OCI-LY7 (cell line): ENCODE data around the gene TACR2. TPM values are rescaled to one million over a fixed set of nuclear protein-coding genes. Genes with fewer than 3 reads are reported as not detected.

ENCODE experiments used
- BruUV-seq: library from RNA; stranded (reverse); fragments of 400-500 nt; replicated peaks from 2 replicates; lab custom pipeline; 2021; lab: Mats Ljungman, UMichigan
- CTCF ChIA-PET: fragments of 300-600 bp; sonication (Branson Sonifier 250); formaldehyde crosslinking; loops from one replicate; lab custom pipeline; 2022; ENCODE audit warnings: antibody characterized with exemption; ENCODE audit not compliant: unreplicated experiment; lab: Charles Lee
- POLR2A ChIA-PET: fragments of 300-600 bp; sonication (Branson Sonifier 250); formaldehyde crosslinking; loops from one replicate; lab custom pipeline; 2022; ENCODE audit warnings: antibody characterized with exemption; lab: Charles Lee
- DNase-seq: peaks from one replicate; pipeline ENCODE4 v3.0.0-alpha.2; 2015; ENCODE audit warnings: low spot score
- H2AFZ ChIP-seq: fragments of 200-600 bp; sonication (generic), shearing (Covaris generic); 2 replicates; pipeline ENCODE4 v1.6.1; 2014; ENCODE audit warnings: mild to moderate bottlenecking, antibody characterized with exemption, low read length, moderate library complexity
- H3K27ac ChIP-seq: fragments of 200-600 bp; sonication (generic); 2 replicates; pipeline ENCODE4 v1.5.1; 2014; ENCODE audit warnings: mixed run types, low read depth, mild to moderate bottlenecking, moderate library complexity, low read length, inconsistent platforms; ENCODE audit not compliant: poor library complexity, severe bottlenecking
- H3K36me3 ChIP-seq: fragments of 200-600 bp; sonication (generic); 2 replicates; pipeline ENCODE4 v1.6.1; 2014; ENCODE audit warnings: mild to moderate bottlenecking, antibody characterized with exemption, low read length, moderate library complexity, mixed read lengths; ENCODE audit not compliant: insufficient read depth
- H3K4me1 ChIP-seq: fragments of 200-600 bp; sonication (generic); 2 replicates; pipeline ENCODE4 v1.5.1; 2014; ENCODE audit warnings: mild to moderate bottlenecking, low read length; ENCODE audit not compliant: insufficient read depth, poor library complexity, severe bottlenecking
- H3K4me2 ChIP-seq: fragments of 200-600 bp; sonication (generic); 2 replicates; pipeline ENCODE4 v1.6.1; 2014; ENCODE audit warnings: mild to moderate bottlenecking, low read length
- H3K4me3 ChIP-seq: fragments of 200-600 bp; sonication (generic); 2 replicates; pipeline ENCODE4 v1.5.1; 2014; ENCODE audit warnings: mild to moderate bottlenecking, low read depth, low read length; ENCODE audit not compliant: poor library complexity, severe bottlenecking
- H3K79me2 ChIP-seq: fragments of 200-600 bp; sonication (generic); 2 replicates; pipeline ENCODE4 v1.6.1; 2016; ENCODE audit warnings: low read depth, mild to moderate bottlenecking, low read length, moderate library complexity, mixed read lengths; ENCODE audit not compliant: insufficient read depth
- H3K9me2 ChIP-seq: fragments of 200-600 bp; sonication (generic); 2 replicates; pipeline ENCODE4 v1.6.1; 2016; ENCODE audit warnings: mild to moderate bottlenecking, low read length, mixed read lengths; ENCODE audit not compliant: insufficient read depth
- H3K9me3 ChIP-seq: fragments of 200-600 bp; sonication (generic); 2 replicates; pipeline ENCODE4 v1.6.1; 2014; ENCODE audit warnings: mild to moderate bottlenecking, mixed run types, low read length, mixed read lengths
- H4K20me1 ChIP-seq: fragments of 200-600 bp; sonication (generic); 2 replicates; pipeline ENCODE4 v1.6.1; 2014; ENCODE audit warnings: mild to moderate bottlenecking, antibody characterized with exemption, low read length, moderate library complexity, mixed read lengths; ENCODE audit not compliant: insufficient read depth
- CTCF ChIP-seq: fragments of 200-600 bp; sonication (generic); conservative IDR thresholded peaks from 2 replicates; pipeline ENCODE4 v1.5.1; 2014; ENCODE audit warnings: mild to moderate bottlenecking, antibody characterized with exemption, low read length, moderate library complexity, mixed read lengths
- EZH2phosphoT487 ChIP-seq: fragments of 200-600 bp; sonication (generic); IDR thresholded peaks from 2 replicates; pipeline ENCODE4 v1.6.1; 2018; ENCODE audit warnings: low read depth, borderline replicate concordance, mild to moderate bottlenecking, mixed run types, antibody characterized with exemption, low read length, moderate library complexity, mixed read lengths
- intact Hi-C: fragments of 100-400 bp; cut with micrococcal nuclease; formaldehyde crosslinking; loops from one replicate; pipeline ENCODE4 v1.10.0; 2022; ENCODE audit not compliant: unreplicated experiment
- total RNA-seq, 2 experiments: library from RNA; depleted of rRNA in 1 of 2; stranded (reverse); fragments of >200 nt in 1 of 2; shearing (Covaris generic) in 1 of 2; gene quantifications; 2 replicates each; pipeline ENCODE4 v1.2.3, GENCODE V29; 2014 to 2022

TACR2 gene
- total RNA-seq, 2 experiments from 2014 or later, result not detected

DNA sequence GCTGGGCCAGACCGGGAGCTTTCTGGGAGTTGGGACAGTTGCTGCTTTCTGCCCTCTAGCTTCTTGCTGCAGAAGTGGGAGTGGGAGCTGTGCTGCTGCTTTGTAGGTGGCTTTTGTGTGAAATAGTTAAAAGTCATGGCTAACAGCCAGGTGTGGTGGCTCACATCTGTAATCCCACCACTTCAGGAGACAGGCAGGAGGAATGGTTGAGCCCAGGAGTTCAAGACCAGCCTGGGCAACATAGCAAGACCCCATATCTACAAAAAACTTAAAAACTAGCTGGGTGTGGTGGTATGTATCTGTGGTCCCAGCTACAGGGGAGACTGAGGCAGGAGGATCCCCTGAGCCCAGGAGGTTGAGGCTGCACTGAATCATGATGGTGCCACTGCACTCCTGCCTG is 13.7 kb downstream of the TACR2 start:
- intact Hi-C loops, result no loop called here
- DNase-seq, result no peak
- Histone ChIP-seq H3K27ac (no peak overlapping the region), H3K4me3 (no peak overlapping the region), H3K4me2 (no peak overlapping the region), H3K4me1 (peaks cover 5% of the 10 kb centered on the region), H3K9me3 (no peaks in the 10 kb centered on the region), H3K9me2 (no peaks in the 10 kb centered on the region), H2AFZ (no peak overlapping the region), H3K79me2 (no peaks in the 10 kb centered on the region), H4K20me1 (no peaks in the 10 kb centered on the region), H3K36me3 (no peaks in the 10 kb centered on the region)
- BruUV-seq, result no TSS peak
- TF ChIP-seq EZH2phosphoT487, result no peak
- TF ChIP-seq CTCF, result no peak
- CTCF ChIA-PET, result interaction anchor here (0.7 kb wide), 1 partner anchor 12 kb away, joined by 3 read pairs; no protein-coding TSS in a partner anchor
- POLR2A ChIA-PET, result interaction anchor here (0.6 kb wide), 1 partner anchor 86 kb away, joined by 3 read pairs; no protein-coding TSS in a partner anchor

- Histone ChIP-seq H3K4me2 (no peak overlapping the region), H2AFZ (no peak overlapping the region), H3K4me3 (no peak overlapping the region), H3K36me3 (no peaks in the 10 kb centered on the region), H3K27ac (no peak overlapping the region), H3K4me1 (no peaks in the 10 kb centered on the region), H3K79me2 (no peaks in the 10 kb centered on the region), H3K9me3 (no peaks in the 10 kb centered on the region), H4K20me1 (no peaks in the 10 kb centered on the region), H3K9me2 (no peaks in the 10 kb centered on the region)
- intact Hi-C loops, result no loop called here
- CTCF ChIA-PET, result no interaction called here
- no peak for TF ChIP-seq CTCF
- no peak for TF ChIP-seq EZH2phosphoT487
- no TSS peak for BruUV-seq
- no peak for DNase-seq
- POLR2A ChIA-PET, result interaction anchor here (0.6 kb wide), 1 partner anchor 173 kb away, joined by 4 read pairs; no protein-coding TSS in a partner anchor
These were observed 14.3 kb downstream of the TACR2 start for GRCh38 chr10:69402386-69402785.

DNA sequence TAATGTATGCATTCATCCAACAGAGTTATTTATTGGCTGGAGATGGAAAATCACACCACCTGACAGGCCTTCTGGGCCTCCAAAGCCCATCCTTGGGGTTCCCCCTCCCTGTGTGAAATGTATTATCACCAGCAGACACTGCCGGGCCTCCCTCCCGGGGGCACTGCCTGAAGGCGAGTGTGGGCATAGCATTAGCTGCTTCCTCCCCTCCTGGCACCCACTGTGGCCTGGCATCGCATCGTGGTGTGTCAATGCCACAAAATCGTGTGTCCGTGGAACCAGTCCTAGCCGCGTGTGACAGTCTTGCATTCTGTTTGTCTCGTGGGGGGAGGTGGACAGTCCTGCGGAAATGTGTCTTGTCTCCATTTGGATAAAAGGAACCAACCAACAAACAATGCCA is 15.3 kb downstream of the TACR2 start:
- no peaks in the 10 kb centered on the region for H3K36me3 ChIP-seq
- POLR2A ChIA-PET, result no interaction called here
- H3K4me3 ChIP-seq, result no peak overlapping the region
- no peak overlapping the region for H2AFZ ChIP-seq
- no peaks in the 10 kb centered on the region for H3K9me2 ChIP-seq
- no peaks in the 10 kb centered on the region for H4K20me1 ChIP-seq
- no peak overlapping the region for H3K4me2 ChIP-seq
- TF ChIP-seq CTCF, result no peak
- no peak for TF ChIP-seq EZH2phosphoT487
- H3K27ac ChIP-seq, result no peak overlapping the region
- CTCF ChIA-PET, result no interaction called here
- no peak for DNase-seq
- TSS peak; percentile 86 for BruUV-seq
- no peaks in the 10 kb centered on the region for H3K79me2 ChIP-seq
- intact Hi-C loops, result no loop called here
- no peaks in the 10 kb centered on the region for H3K4me1 ChIP-seq
- no peaks in the 10 kb centered on the region for H3K9me3 ChIP-seq
